Astrocyte of the cerebellum (primary cell): ENCODE data around the gene TRIM60.
A peak's percentile ranks its signal among the peaks of the same experiment; 100 is the strongest.
"Not testable (repeated sequence)": the region's sequence is repeated elsewhere in the genome, so short reads cannot be mapped to it uniquely, and the experiment has no call there.

Experiments used
- DNase-seq: peaks from one replicate; pipeline ENCODE4 v3.0.0-alpha.2; 2011; ENCODE audit warnings: low read depth
- H3K4me3 ChIP-seq: 2 replicates; pipeline ENCODE4 v1.5.1; 2011; ENCODE audit warnings: mild to moderate bottlenecking, low read depth, low read length, moderate library complexity
- CTCF ChIP-seq: IDR thresholded peaks from 2 replicates; pipeline ENCODE4 v1.5.1; 2012; ENCODE audit warnings: low read length, low read depth, moderate library complexity, mild to moderate bottlenecking; ENCODE audit errors: missing control alignments
- in situ Hi-C: cut with HindIII; loops from 2 replicates; pipeline ENCODE4 v1.10.0; 2017; ENCODE audit warnings: low sequenced_read_pairs

Gene TRIM60

GRCh38 chr4:165077034-165077578 is 45.3 kb downstream of the TRIM60 start:
- H3K4me3 ChIP-seq = no peak overlapping the region
- TF ChIP-seq CTCF = no peak
- in situ Hi-C loops = no loop called here
- no peak for DNase-seq

GRCh38 chr4:165079476-165079875 is 47.7 kb downstream of the TRIM60 start:
- peak; percentile 16 for DNase-seq
- H3K4me3 ChIP-seq = no peak overlapping the region
- no peak for TF ChIP-seq CTCF
- in situ Hi-C loops = no loop called here

- H3K4me3 ChIP-seq, in situ Hi-C loops, DNase-seq: not testable (repeated sequence)
Measured at GRCh38 chr4:165084787-165085186, 53.0 kb downstream of the TRIM60 start.

- DNase-seq = no peak
- no peak for TF ChIP-seq CTCF
- in situ Hi-C loops = no loop called here
- no peak overlapping the region for H3K4me3 ChIP-seq
Measured at GRCh38 chr4:165085946-165086345, 54.1 kb downstream of the TRIM60 start.

DNA sequence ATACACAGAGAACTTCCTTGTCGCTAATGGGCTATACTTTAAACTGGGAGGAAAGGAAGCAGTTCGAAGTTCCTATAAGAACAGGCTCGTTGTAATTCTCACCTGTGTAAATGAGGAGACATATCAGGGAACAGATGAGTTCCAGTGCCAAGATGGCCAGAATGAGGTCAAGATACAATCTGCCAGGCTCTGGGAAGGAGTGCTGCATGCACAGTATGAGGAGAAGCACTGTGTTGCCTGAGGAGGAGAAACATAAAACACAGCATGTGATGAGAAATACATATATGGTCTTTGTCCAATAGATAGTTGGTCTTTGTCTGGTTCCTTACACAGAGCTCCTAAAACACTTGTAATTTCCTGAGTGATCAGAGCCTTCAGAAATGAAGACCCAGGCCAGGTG is 56.6 kb downstream of the TRIM60 start:
- no peak overlapping the region for H3K4me3 ChIP-seq
- in situ Hi-C loops = no loop called here
- TF ChIP-seq CTCF = no peak
- DNase-seq = no peak
